H4 (cell line): ENCODE data around the gene TSFM. TPM values are rescaled to one million over a fixed set of nuclear protein-coding genes. Genes with fewer than 3 reads are reported as not detected.

Source experiments
- total RNA-seq: library from RNA; depleted of rRNA; stranded (reverse); fragments of >200 nt; shearing (Covaris generic); gene quantifications from 2 replicates; pipeline ENCODE4 v1.2.3, GENCODE V29; 2014; rRNA removed

Gene TSFM
- total RNA-seq, 1 experiment from 2014 or later: 41.3 TPM

Other genes with a start within 250 kb of the TSFM start
- gene DCTN2, start 235.6 kb upstream of the TSFM start, total RNA-seq: 76.6 and 109 TPM in 2 replicates
- gene KIF5A, start 232.7 kb upstream of the TSFM start, total RNA-seq: 0.27 TPM in 1 of 2 replicates, not detected in the other
- gene PIP4K2C, start 191.6 kb upstream of the TSFM start, total RNA-seq: 24.4 and 27.2 TPM in 2 replicates
- 7.3 and 10.7 TPM in 2 replicates for gene DTX3, start 178.0 kb upstream of the TSFM start, total RNA-seq
- gene ARHGEF25, start 171.4 kb upstream of the TSFM start, total RNA-seq: 8.5 and 11.7 TPM in 2 replicates
- 64.3 and 77.3 TPM in 2 replicates for gene B4GALNT1, start 149.6 kb upstream of the TSFM start, total RNA-seq
- gene OS9, start 88.7 kb upstream of the TSFM start, total RNA-seq: 221 and 235 TPM in 2 replicates
- gene AGAP2, start 44.0 kb upstream of the TSFM start, total RNA-seq: 0.99 and 2.4 TPM in 2 replicates
- gene TSPAN31, start 37.7 kb upstream of the TSFM start, total RNA-seq: 64.1 and 76.5 TPM in 2 replicates
- 298 and 323 TPM in 2 replicates for gene CDK4, start 30.5 kb upstream of the TSFM start, total RNA-seq
- gene MARCHF9, start 27.7 kb upstream of the TSFM start, total RNA-seq: 5.5 and 7.3 TPM in 2 replicates
- 0.48 TPM in 1 of 2 replicates, not detected in the other for gene CYP27B1, start 15.7 kb upstream of the TSFM start, total RNA-seq
- 2.5 and 8.1 TPM in 2 replicates for gene METTL1, start 10.7 kb upstream of the TSFM start, total RNA-seq
- gene EEF1AKMT3, start 10.2 kb upstream of the TSFM start, total RNA-seq: 4.1 and 7.9 TPM in 2 replicates
- gene AVIL, start 35.9 kb downstream of the TSFM start, total RNA-seq: 2.0 and 4.3 TPM in 2 replicates
- gene CTDSP2, start 63.9 kb downstream of the TSFM start, total RNA-seq: 36.1 and 44.8 TPM in 2 replicates
- 28.7 and 30.0 TPM in 2 replicates for gene ATP23, start 158.8 kb downstream of the TSFM start, total RNA-seq